Measurements from ENCODE around the gene TREML2.

TREML2 gene

GRCh38 chr6:41163419-41163717, 37.6 kb downstream of the TREML2 start:
- TF ChIP-seq CTCF (IDR thresholded peaks at IDR 0.05; ENCODE audit: low read depth, low read length) = no peak
- Histone ChIP-seq H3K27ac (no peak overlapping the region), H3K4me3 (ENCODE audit: low read depth, low read length) (no peak overlapping the region), H3K36me3 (no peaks in the 10 kb centered on the region), H3K27me3 (ENCODE audit: insufficient read depth, low read depth, severe bottlenecking) (no peaks in the 10 kb centered on the region), H3K9me3 (ENCODE audit: severe bottlenecking) (no peaks in the 10 kb centered on the region)
- DNase-seq = no peak

GRCh38 chr6:41162687-41163418, 38.1 kb downstream of the TREML2 start, which contains the start of gene TREM2:
Gene TREM2, minus strand, starts transcription at chr6:41163116. Its CDS starts 34 bp downstream, at chr6:41163082.
- TF ChIP-seq CTCF (IDR thresholded peaks at IDR 0.05; ENCODE audit: low read depth, low read length) = no peak
- no peak within 1 kb of the TSS for H3K4me3 ChIP-seq (ENCODE audit: low read depth, low read length)
- peak; percentile 63 for DNase-seq
- no peaks in the 10 kb centered on the region for H3K36me3 ChIP-seq
- no peaks in the 10 kb centered on the region for H3K9me3 ChIP-seq (ENCODE audit: severe bottlenecking)
- no peaks in the 10 kb centered on the region for H3K27me3 ChIP-seq (ENCODE audit: insufficient read depth, low read depth, severe bottlenecking)
- no peak within 1 kb of the TSS for H3K27ac ChIP-seq

GRCh38 chr6:41161851-41162552, 38.9 kb downstream of the TREML2 start:
- TF ChIP-seq CTCF (IDR thresholded peaks at IDR 0.05; ENCODE audit: low read depth, low read length) = no peak
- DNase-seq = no peak
- H3K4me3 ChIP-seq (ENCODE audit: low read depth, low read length) = no peak overlapping the region
- H3K27ac ChIP-seq = no peak overlapping the region
- no peaks in the 10 kb centered on the region for H3K27me3 ChIP-seq (ENCODE audit: insufficient read depth, low read depth, severe bottlenecking)
- H3K9me3 ChIP-seq (ENCODE audit: severe bottlenecking) = no peaks in the 10 kb centered on the region
- H3K36me3 ChIP-seq = no peaks in the 10 kb centered on the region

- no peaks in the 10 kb centered on the region for H3K36me3 ChIP-seq
- no peak for DNase-seq
- H3K27me3 ChIP-seq (ENCODE audit: insufficient read depth, low read depth, severe bottlenecking) = no peaks in the 10 kb centered on the region
- no peak overlapping the region for H3K27ac ChIP-seq
- H3K9me3 ChIP-seq (ENCODE audit: severe bottlenecking) = no peaks in the 10 kb centered on the region
- no peak overlapping the region for H3K4me3 ChIP-seq (ENCODE audit: low read depth, low read length)
- TF ChIP-seq CTCF (IDR thresholded peaks at IDR 0.05; ENCODE audit: low read depth, low read length) = no peak
Measured at GRCh38 chr6:41161380-41161779, 39.6 kb downstream of the TREML2 start.

- Histone ChIP-seq H3K27me3 (ENCODE audit: insufficient read depth, low read depth, severe bottlenecking) (no peaks in the 10 kb centered on the region), H3K9me3 (ENCODE audit: severe bottlenecking) (no peaks in the 10 kb centered on the region), H3K36me3 (no peaks in the 10 kb centered on the region), H3K4me3 (ENCODE audit: low read depth, low read length) (no peak overlapping the region), H3K27ac (no peak overlapping the region)
- TF ChIP-seq CTCF (IDR thresholded peaks at IDR 0.05; ENCODE audit: low read depth, low read length) = no peak
- DNase-seq = no peak
Measured at GRCh38 chr6:41160933-41161332, 40.0 kb downstream of the TREML2 start.

Data from WERI-Rb-1 (cell line).